ENCODE measurements around the gene CLEC2L. TPM values are rescaled to one million over a fixed set of nuclear protein-coding genes. Genes with fewer than 3 reads are reported as not detected.
"Not testable (repeated sequence)": the region's sequence is repeated elsewhere in the genome, so short reads cannot be mapped to it uniquely, and the experiment has no call there.

CLEC2L gene
- total RNA-seq, 2 experiments from 2014 or later, result not detected

- Mint-ChIP-seq H3K27me3 (ENCODE audit: low read depth) (no peaks in the 10 kb centered on the region), H3K36me3 (ENCODE audit: low read depth) (no peaks in the 10 kb centered on the region), H3K4me1 (ENCODE audit: low read depth) (no peaks in the 10 kb centered on the region), H3K27ac (no peak overlapping the region), H3K4me3 (no peak overlapping the region), H3K9me3 (no peaks in the 10 kb centered on the region)
- CTCF ChIA-PET, result interaction anchor here (0.7 kb wide), 1 partner anchor 25 kb away, joined by 4 read pairs; no protein-coding TSS in a partner anchor
- DNase-seq, result no peak
- intact Hi-C loops (cut with micrococcal nuclease), result no loop called here
Measured at GRCh38 chr7:139542308-139543151, 19.0 kb downstream of the CLEC2L start.

GRCh38 chr7:139543801-139544603 lies 20.5 kb downstream of the CLEC2L start:
- Mint-ChIP-seq H3K36me3 (ENCODE audit: low read depth) (no peaks in the 10 kb centered on the region), H3K27me3 (ENCODE audit: low read depth) (no peaks in the 10 kb centered on the region), H3K9me3 (no peaks in the 10 kb centered on the region), H3K4me3 (no peak overlapping the region), H3K27ac (no peak overlapping the region), H3K4me1 (ENCODE audit: low read depth) (no peaks in the 10 kb centered on the region)
- intact Hi-C loops (cut with micrococcal nuclease), result no loop called here
- CTCF ChIA-PET, result no interaction called here
- no peak for DNase-seq

GRCh38 chr7:139544645-139545044 lies 21.2 kb downstream of the CLEC2L start:
- intact Hi-C loops (cut with micrococcal nuclease), result no loop called here
- CTCF ChIA-PET, result no interaction called here
- Mint-ChIP-seq H3K9me3 (no peaks in the 10 kb centered on the region), H3K4me3 (no peak overlapping the region), H3K36me3 (ENCODE audit: low read depth) (no peaks in the 10 kb centered on the region), H3K4me1 (ENCODE audit: low read depth) (no peaks in the 10 kb centered on the region), H3K27ac (no peak overlapping the region), H3K27me3 (ENCODE audit: low read depth) (no peaks in the 10 kb centered on the region)
- DNase-seq, result no peak

- Mint-ChIP-seq H3K4me3 (no peak overlapping the region), H3K9me3 (no peaks in the 10 kb centered on the region), H3K4me1 (ENCODE audit: low read depth) (no peaks in the 10 kb centered on the region), H3K36me3 (ENCODE audit: low read depth) (no peaks in the 10 kb centered on the region), H3K27ac (no peak overlapping the region), H3K27me3 (ENCODE audit: low read depth) (no peaks in the 10 kb centered on the region)
- CTCF ChIA-PET, result interaction anchor here (0.9 to 1.5 kb wide), 2 partner anchors 54 to 98 kb away, joined by 3 read pairs; no protein-coding TSS in a partner anchor
- intact Hi-C loops (cut with micrococcal nuclease), result no loop called here
- DNase-seq, result no peak
Measured at GRCh38 chr7:139548302-139549028, 25.0 kb downstream of the CLEC2L start.

- DNase-seq; H3K27me3 Mint-ChIP-seq (ENCODE audit: low read depth); H3K4me1 Mint-ChIP-seq (ENCODE audit: low read depth); H3K4me3 Mint-ChIP-seq; H3K36me3 Mint-ChIP-seq (ENCODE audit: low read depth); intact Hi-C loops (cut with micrococcal nuclease); H3K9me3 Mint-ChIP-seq; H3K27ac Mint-ChIP-seq: not testable (repeated sequence)
- CTCF ChIA-PET, result interaction anchor here (0.6 to 1.5 kb wide), 4 partner anchors 48 to 628 kb away, joined by 3 to 5 read pairs (median 4); no protein-coding TSS in a partner anchor
Measured at GRCh38 chr7:139553991-139554700, 30.7 kb downstream of the CLEC2L start.

GRCh38 chr7:139557857-139558581 lies 34.5 kb downstream of the CLEC2L start:
- H3K9me3 Mint-ChIP-seq, result peaks cover 5% of the 10 kb centered on the region
- peaks cover 4% of the 10 kb centered on the region for H3K36me3 Mint-ChIP-seq (ENCODE audit: low read depth)
- no peak overlapping the region for H3K4me3 Mint-ChIP-seq
- H3K27me3 Mint-ChIP-seq (ENCODE audit: low read depth), result no peaks in the 10 kb centered on the region
- no peak overlapping the region for H3K27ac Mint-ChIP-seq
- intact Hi-C loops (cut with micrococcal nuclease), result no loop called here
- CTCF ChIA-PET, result interaction anchor here (1.0 kb wide), 1 partner anchor 47 kb away, joined by 3 read pairs; no protein-coding TSS in a partner anchor
- H3K4me1 Mint-ChIP-seq (ENCODE audit: low read depth), result no peaks in the 10 kb centered on the region
- DNase-seq, result no peak

- Mint-ChIP-seq H3K4me3 (no peak overlapping the region), H3K27me3 (ENCODE audit: low read depth) (no peaks in the 10 kb centered on the region), H3K27ac (no peak overlapping the region), H3K36me3 (ENCODE audit: low read depth) (peaks cover 4% of the 10 kb centered on the region), H3K9me3 (peaks cover 5% of the 10 kb centered on the region), H3K4me1 (ENCODE audit: low read depth) (no peaks in the 10 kb centered on the region)
- CTCF ChIA-PET, result no interaction called here
- DNase-seq, result no peak
- intact Hi-C loops (cut with micrococcal nuclease), result no loop called here
Measured at GRCh38 chr7:139559364-139560105, 36.0 kb downstream of the CLEC2L start.

GRCh38 chr7:139560199-139560598 lies 36.7 kb downstream of the CLEC2L start:
- Mint-ChIP-seq H3K4me1 (ENCODE audit: low read depth) (no peaks in the 10 kb centered on the region), H3K9me3 (peaks cover 5% of the 10 kb centered on the region), H3K4me3 (no peak overlapping the region), H3K27me3 (ENCODE audit: low read depth) (no peaks in the 10 kb centered on the region), H3K27ac (no peak overlapping the region), H3K36me3 (ENCODE audit: low read depth) (peaks cover 4% of the 10 kb centered on the region)
- intact Hi-C loops (cut with micrococcal nuclease), result no loop called here
- DNase-seq, result no peak
- CTCF ChIA-PET, result no interaction called here

- intact Hi-C loops (cut with micrococcal nuclease), result no loop called here
Measured at GRCh38 chr7:139560678-139561077, 37.2 kb downstream of the CLEC2L start.

GRCh38 chr7:139562491-139562890 lies 39.0 kb downstream of the CLEC2L start:
- CTCF ChIA-PET, result no interaction called here
- peaks cover 7% of the 10 kb centered on the region for H3K4me1 Mint-ChIP-seq (ENCODE audit: low read depth)
- peaks cover 4% of the 10 kb centered on the region for H3K36me3 Mint-ChIP-seq (ENCODE audit: low read depth)
- intact Hi-C loops (cut with micrococcal nuclease), result no loop called here
- H3K4me3 Mint-ChIP-seq, result no peak overlapping the region
- H3K27me3 Mint-ChIP-seq (ENCODE audit: low read depth), result no peaks in the 10 kb centered on the region
- H3K9me3 Mint-ChIP-seq, result peaks cover 5% of the 10 kb centered on the region
- H3K27ac Mint-ChIP-seq, result no peak overlapping the region
- no peak for DNase-seq

More at GRCh38 chr7:139560678-139561077, 37.2 kb downstream of the CLEC2L start:
- Mint-ChIP-seq H3K27me3 (ENCODE audit: low read depth) (no peaks in the 10 kb centered on the region), H3K9me3 (peaks cover 5% of the 10 kb centered on the region), H3K36me3 (ENCODE audit: low read depth) (peaks cover 4% of the 10 kb centered on the region), H3K4me3 (no peak overlapping the region), H3K4me1 (ENCODE audit: low read depth) (no peaks in the 10 kb centered on the region), H3K27ac (no peak overlapping the region)
- CTCF ChIA-PET, result no interaction called here
- no peak for DNase-seq
